ENCODE data around the gene DNAJC1.
"Not testable (repeated sequence)": the region's sequence is repeated elsewhere in the genome, so short reads cannot be mapped to it uniquely, and the experiment has no call there.

The DNAJC1 gene

DNA sequence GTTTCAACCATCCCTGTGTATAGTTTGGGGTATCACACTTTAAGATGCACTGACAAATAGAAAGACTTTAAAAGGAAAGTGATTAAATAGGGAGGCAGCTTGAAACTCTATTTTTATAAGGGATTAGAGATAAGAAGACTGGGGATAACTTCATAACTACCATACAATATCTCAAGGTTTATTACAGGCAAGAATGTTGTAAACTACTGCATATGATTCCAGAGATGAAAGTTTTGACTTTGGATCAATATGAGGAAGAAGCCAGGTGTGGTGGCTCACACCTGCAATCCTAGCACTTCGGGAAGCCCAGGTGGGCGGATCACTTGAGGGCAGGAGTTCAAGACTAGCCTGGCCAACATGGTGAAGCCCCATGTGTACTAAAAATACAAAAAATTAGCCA is 96.1 kb downstream of the DNAJC1 start:
- DNase-seq (ENCODE audit: low read depth in 2 of 2): no peak

DNA sequence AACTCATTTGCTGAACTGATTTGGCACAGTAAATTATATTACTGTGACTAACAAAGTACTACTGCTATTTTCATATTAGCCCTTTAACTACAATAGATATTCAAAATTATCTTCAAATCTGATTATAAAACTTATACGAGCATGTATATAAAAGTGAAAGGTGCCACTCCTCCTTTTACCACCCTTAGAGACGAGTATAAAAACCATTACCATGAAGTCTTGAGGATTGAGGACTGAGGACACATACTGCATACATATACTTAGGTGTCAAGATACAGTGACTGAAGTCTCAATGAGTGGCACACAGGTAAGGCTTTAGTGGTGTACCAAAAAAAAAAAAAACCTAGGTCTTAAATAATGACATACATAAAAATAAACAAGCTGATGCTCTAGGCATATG is 98.6 kb downstream of the DNAJC1 start:
- no peak for DNase-seq (ENCODE audit: low read depth in 2 of 2)

- no peak for DNase-seq (ENCODE audit: low read depth in 2 of 2)
Measured at GRCh38 chr10:21899736-21900135, 103.8 kb downstream of the DNAJC1 start.

- DNase-seq (ENCODE audit: low read depth in 2 of 2): no peak
Measured at GRCh38 chr10:21895932-21896331, 107.6 kb downstream of the DNAJC1 start.

GRCh38 chr10:21894648-21895342 is 108.7 kb downstream of the DNAJC1 start:
- DNase-seq (ENCODE audit: low read depth in 2 of 2): no peak

DNA sequence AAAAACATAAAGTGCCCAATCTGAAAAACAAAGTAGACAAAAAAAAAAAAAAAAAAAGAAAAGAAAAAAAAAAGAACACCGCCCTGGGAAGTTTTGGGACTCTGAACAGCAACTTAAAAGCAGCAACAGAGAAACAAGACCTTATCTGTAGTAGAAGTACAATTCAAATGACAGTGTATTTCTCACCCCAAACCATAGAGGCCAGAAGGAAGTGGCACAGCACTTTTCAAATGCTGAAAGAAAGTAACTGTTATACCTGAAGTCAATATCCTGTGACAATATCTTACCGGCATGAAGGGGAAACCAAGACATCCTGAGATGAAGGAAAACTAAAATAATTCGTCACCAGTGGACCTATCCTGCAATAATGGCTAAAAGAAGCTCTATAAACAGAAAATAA is 112.1 kb downstream of the DNAJC1 start:
- no peak for DNase-seq (ENCODE audit: low read depth in 2 of 2)

GRCh38 chr10:21889477-21890275 is 113.9 kb downstream of the DNAJC1 start:
- DNase-seq (ENCODE audit: low read depth in 2 of 2): no peak

DNA sequence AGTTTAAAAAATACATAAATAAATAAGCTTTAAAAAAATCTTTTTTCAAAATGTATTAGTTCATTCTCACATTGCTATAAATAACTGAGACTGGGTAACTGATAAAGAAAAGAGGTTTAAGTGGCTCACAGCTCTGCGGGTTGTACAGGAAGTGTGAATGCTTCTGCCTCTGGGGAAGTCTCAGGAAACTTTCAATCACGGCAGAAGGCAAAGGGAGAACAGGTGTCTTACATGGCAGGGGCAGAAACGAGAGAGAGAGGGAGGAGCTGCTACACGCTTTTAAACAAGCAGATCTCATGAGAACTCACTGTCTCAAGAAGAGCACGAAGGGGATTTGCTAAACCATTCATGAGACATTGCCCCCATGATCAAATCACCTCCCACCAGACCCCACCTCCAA is 114.6 kb downstream of the DNAJC1 start:
- DNase-seq (ENCODE audit: low read depth in 2 of 2): no peak

- DNase-seq (ENCODE audit: low read depth in 2 of 2): no peak
Measured at GRCh38 chr10:21885940-21886339, 117.6 kb downstream of the DNAJC1 start.

DNA sequence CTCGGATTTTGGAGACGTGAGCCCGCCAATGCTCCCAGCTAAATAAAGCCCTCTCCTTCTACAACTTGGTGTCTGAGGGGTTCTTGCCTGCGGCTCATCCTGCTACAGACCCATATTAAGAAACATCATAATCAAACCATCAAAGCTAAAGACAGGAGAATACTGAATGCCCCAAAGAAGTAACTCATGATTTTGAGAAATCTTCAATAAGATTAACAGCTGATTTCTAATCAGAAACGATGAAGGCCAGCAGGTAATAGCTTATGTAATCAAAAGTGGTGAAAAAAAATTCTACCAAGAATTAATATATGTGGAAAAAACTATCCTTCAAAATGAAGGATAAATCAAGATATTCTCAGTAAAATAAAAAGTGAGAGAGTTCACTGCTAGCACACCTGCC is 130.3 kb downstream of the DNAJC1 start:
- no peak for DNase-seq (ENCODE audit: low read depth in 2 of 2)

- not testable (repeated sequence) for DNase-seq (ENCODE audit: low read depth in 2 of 2)
Measured at GRCh38 chr10:21872771-21873170, 130.8 kb downstream of the DNAJC1 start.

DNA sequence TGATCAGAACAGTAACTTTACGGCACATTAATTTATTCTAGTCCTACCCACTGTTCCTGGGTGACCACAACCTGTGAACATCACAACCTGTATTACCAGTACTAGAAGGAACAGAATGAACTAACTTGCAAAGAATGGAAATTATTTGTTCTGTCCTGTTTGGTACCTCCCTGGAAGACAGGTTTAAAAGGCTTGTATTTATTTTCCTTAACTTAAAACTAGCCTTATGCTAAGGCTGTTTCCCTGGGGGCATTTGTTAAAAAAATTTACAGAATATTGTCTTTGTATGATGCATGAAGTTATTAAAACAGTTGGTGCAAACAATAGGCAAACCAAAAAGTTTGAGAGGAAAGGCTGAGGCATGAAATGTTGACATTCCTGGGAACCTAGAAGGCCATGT is 132.7 kb downstream of the DNAJC1 start:
- DNase-seq (ENCODE audit: low read depth in 2 of 2): no peak

DNA sequence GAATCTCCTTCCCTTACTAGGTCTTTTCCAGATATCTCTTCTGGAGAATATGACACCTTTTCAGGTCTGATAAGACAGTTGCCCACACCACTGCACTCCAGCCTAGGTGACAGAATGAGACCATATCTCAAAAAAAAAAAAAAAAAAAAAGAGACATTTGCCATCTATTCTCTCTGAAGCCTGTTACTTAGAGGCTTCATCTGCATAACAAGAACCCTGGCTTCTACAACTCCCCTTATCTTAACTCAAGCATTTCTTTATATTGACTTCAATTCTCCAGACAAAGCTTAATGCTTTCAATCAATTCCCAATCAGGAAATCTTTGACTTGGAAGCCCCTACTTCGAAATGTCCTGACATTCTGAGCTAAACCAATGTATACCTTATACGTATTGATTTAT is 134.4 kb downstream of the DNAJC1 start:
- DNase-seq (ENCODE audit: low read depth in 2 of 2): not testable (repeated sequence)

DNA sequence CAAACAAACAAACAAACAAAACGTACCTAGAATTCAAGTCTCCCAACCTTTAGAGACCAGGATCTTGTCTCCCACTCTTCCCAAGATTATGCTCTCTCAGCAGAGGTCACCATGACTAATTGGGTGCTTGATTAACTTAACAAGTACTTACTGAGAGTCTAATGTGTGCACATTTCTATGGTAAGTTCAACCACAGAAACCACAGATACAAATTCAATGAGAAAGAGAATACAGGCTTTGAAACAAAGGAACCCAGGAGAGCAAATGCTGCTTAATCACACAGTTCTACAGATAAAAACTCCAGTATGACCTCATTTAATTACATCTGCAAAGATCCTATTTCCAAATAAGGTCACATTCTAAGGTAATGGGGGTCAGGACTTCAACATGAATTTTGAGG is 142.8 kb downstream of the DNAJC1 start:
- DNase-seq (ENCODE audit: low read depth in 2 of 2): no peak

- no peak for DNase-seq (ENCODE audit: low read depth in 2 of 2)
Measured at GRCh38 chr10:21858455-21858854, 145.1 kb downstream of the DNAJC1 start.

DNA sequence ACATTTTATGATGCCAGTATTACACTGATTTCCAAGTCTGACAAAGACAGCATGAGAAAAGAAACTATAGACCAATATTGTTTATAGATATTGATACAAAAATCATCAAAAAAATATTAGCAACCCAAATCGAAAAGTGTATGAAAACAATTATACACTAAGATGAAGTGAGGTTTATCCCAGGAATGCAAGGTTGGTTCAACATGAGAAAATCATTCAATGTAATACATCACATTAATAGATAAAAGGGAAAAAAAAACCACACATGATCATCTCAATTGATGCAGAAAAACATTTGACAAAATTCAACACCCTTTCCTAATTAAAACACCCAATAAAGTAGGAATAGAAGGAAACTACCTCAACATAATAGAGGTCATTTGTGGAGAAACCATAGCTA is 153.9 kb downstream of the DNAJC1 start:
- no peak for DNase-seq (ENCODE audit: low read depth in 2 of 2)

DNA sequence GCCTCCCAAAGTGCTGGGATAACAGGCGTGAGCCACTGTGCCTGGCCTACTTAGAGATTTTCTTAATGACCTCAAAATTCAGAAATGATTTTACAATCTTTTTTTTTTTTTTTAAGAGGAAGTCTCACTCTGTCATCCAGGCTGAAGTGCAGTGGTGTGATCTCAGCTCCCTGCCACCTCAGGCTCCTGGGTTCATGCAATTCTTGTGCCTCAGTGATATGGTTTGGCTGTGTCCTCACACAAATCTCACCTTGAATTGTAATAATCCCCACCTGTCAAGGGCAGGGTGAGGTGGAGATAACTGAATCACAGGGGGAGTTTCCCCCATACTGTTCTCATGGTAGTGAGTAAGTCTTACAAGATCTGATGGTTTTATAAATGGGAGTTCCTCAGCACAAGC is 159.9 kb downstream of the DNAJC1 start:
- DNase-seq (ENCODE audit: low read depth in 2 of 2): no peak

- not testable (repeated sequence) for DNase-seq (ENCODE audit: low read depth in 2 of 2)
Measured at GRCh38 chr10:21841273-21841672, 162.3 kb downstream of the DNAJC1 start.

DNA sequence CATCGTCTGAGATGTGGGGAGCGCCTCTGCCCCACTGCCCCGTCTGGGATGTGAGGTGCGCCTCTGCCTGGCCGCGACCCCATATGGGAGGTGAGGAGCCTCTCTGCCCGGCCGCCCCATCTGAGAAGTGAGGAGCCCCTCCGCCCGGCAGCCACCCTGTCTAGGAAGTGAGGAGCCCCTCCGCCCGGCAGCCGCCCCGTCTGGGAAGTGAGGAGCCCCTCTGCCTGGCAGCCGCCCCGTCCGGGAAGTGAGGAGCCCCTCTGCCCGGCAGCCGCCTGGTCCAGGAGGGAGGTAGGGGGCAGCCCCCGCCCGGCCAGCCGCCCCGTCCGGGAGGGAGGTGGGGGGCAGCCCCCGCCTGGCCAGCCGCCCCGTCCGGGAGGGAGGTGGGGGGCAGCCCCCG is 166.0 kb downstream of the DNAJC1 start:
- not testable (repeated sequence) for DNase-seq (ENCODE audit: low read depth in 2 of 2)

DNA sequence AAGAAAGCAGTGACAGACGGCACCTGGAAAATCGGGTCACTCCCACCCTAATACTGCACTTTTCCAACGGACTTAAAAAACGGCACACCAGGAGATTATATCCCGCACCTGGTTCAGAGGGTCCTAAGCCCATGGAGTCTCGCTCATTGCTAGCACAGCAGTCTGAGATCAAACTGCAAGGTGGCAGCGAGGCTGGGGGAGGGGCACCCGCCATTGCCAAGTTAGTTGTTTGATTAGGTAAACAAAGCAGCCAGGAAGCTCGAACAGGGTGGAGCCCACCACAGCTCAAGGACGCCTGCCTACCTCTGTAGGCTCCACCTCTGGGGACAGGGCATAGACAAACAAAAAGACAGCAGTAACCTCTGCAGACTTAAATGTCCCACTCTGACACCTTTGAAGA is 169.0 kb downstream of the DNAJC1 start:
- DNase-seq (ENCODE audit: low read depth in 2 of 2): not testable (repeated sequence)

GRCh38 chr10:21832821-21833130 is 170.8 kb downstream of the DNAJC1 start:
- no peak for DNase-seq (ENCODE audit: low read depth in 2 of 2)

DNA sequence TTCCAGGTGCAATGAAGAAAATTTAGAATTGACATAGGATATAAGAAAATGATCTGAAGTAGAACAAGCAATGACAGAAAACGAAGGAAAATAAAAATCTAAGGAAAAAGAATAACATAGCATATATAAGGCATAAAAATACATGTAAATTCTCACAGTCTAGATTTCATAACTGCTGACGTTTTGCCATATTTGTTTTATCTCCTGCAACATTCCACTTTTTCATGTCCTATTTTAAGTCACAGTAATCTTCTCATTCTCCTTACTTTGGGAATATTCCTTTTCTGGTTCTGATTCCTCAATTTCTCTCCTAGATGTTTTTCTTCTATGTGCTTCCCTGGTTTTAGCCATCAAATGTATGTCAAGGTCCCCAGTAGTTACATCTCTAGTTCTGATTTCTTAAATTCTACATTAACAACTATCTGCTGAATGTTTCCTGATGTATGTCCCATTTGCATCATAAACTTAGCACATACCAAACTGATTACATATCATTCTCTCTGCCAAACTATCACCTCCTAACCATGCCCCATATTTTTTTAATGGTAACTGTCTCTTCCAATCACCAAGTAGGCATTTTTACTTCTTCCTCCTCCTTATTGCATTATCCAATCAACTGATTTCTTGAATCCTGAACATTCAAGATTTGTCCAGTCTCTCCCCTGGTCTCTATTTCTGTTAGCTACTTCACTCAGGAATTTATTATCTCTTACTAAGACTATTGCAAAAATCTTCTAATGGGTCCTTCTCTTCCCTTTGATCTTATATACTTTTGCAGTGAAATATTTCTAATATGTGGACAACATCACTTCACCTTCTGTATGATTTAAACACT is 171.3 kb downstream of the DNAJC1 start:
- DNase-seq (ENCODE audit: low read depth in 2 of 2): no peak

DNA sequence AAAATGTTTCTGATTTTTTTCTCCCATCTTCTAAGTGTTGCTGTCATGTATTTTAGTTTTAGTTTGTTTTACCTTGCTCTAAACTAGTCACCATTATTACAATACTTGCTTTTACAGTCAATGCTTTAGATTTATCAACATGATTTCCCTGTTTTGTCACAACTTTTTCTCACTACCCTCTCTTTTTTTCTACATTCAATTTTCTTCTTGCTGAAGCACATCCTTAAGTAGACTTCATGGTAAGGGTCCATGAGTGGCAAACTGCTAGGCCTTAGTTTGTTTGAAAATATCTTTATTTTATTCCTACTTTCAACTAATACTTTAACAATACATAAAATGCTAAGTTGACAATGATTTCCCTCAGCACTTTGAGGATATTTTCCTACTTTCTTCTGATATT is 173.5 kb downstream of the DNAJC1 start:
- no peak for DNase-seq (ENCODE audit: low read depth in 2 of 2)
